Tibial nerve (tissue), 4 donors: ENCODE results near the gene SECTM1. TPM values are rescaled to one million over a fixed set of nuclear protein-coding genes. Genes with fewer than 3 reads are reported as not detected.

Experiments
- DNase-seq, 2 donors: peaks; one replicate each; pipeline ENCODE4 v3.0.0-alpha.2; 2019; ENCODE audit warnings: low spot score in 2 of 2
- H3K27ac ChIP-seq, 4 donors: fragments of 200-600 bp; sonication (generic) in 3 of 4; one replicate each; pipeline ENCODE4 v1.5.1; 2017 to 2019; ENCODE audit warnings: mild to moderate bottlenecking in 1 of 4
- H3K27me3 ChIP-seq, 2 donors: fragments of 200-600 bp; sonication (generic) in 1 of 2; one replicate each; pipeline versions ENCODE4 v1.5.1 to v1.6.0; 2017 to 2019
- H3K36me3 ChIP-seq, 3 donors: fragments of 200-600 bp; sonication (generic); one replicate each; pipeline ENCODE4 v1.5.1; 2018 to 2019
- H3K4me1 ChIP-seq, 4 donors: fragments of 200-600 bp; sonication (generic) in 3 of 4; one replicate each; pipeline ENCODE4 v1.5.1; 2017 to 2019
- H3K4me3 ChIP-seq, 4 donors: fragments of 200-600 bp; sonication (generic) in 3 of 4; one replicate each; pipeline ENCODE4 v1.5.1; 2017 to 2019; ENCODE audit warnings: mild to moderate bottlenecking in 1 of 4, moderate library complexity in 1 of 4
- H3K9me3 ChIP-seq, 4 donors: fragments of 200-600 bp; sonication (generic) in 3 of 4; one replicate each; pipeline ENCODE4 v1.5.1; 2017 to 2019
- CTCF ChIP-seq, 5 experiments: fragments of 200-600 bp in 3 of 5; fragments of 450-650 bp in 2 of 5; sonication (generic) in 3 of 5; IDR thresholded peaks; one replicate each; pipeline ENCODE4 v1.5.1; 2016 to 2019; ENCODE audit warnings: antibody characterized with exemption in 5 of 5, mild to moderate bottlenecking in 3 of 5, moderate library complexity in 2 of 5
- EP300 ChIP-seq, 2 donors: sonication (generic); formaldehyde crosslinking; IDR thresholded peaks; one replicate each; pipeline ENCODE4 v1.6.1; 2017; ENCODE audit warnings: antibody characterized with exemption in 2 of 2, mild to moderate bottlenecking in 1 of 2
- POLR2A ChIP-seq, 2 donors: fragments of 450-650 bp; IDR thresholded peaks; one replicate each; pipeline ENCODE4 v1.6.1; 2017; ENCODE audit warnings: antibody characterized with exemption in 2 of 2, mild to moderate bottlenecking in 2 of 2, moderate library complexity in 2 of 2
- WGBS, 2 donors: methylation state at CpG; one replicate each; pipeline ENCODE4 v1.1.5; 2018; 5-methylcytosine and 5-hydroxymethylcytosine counted together
- total RNA-seq, 4 donors: library from RNA; depleted of rRNA; stranded (reverse); fragments of >200 nt; gene quantifications; one replicate each; pipeline ENCODE4 v1.1.0, GENCODE V29; 2016

SECTM1 gene
- total RNA-seq, 4 donors from 2014 or later = 6.9 to 12.6 (median 11.3) TPM

GRCh38 chr17:82321947-82322466 lies 11.6 kb downstream of the SECTM1 start:
- DNase-seq = no peak
- Histone ChIP-seq H3K4me1 (peaks cover 0 to 12% (median 4%) of the 10 kb centered on the region in 4 donors), H3K27me3 (peaks cover 0 to 24% of the 10 kb centered on the region in 2 donors), H3K4me3 (no peak overlapping the region), H3K36me3 (no peaks in the 10 kb centered on the region), H3K27ac (no peak overlapping the region), H3K9me3 (no peaks in the 10 kb centered on the region)
- WGBS, 2 donors = 68 to 74% methylated on average over 13 to 21 of the region's 21 CpGs
- TF ChIP-seq EP300 (IDR thresholded peaks at IDR 0.05) (no peak), CTCF (IDR thresholded peaks at IDR 0.05) (no peak), POLR2A (IDR thresholded peaks at IDR 0.05) (no peak)

- TF ChIP-seq POLR2A (IDR thresholded peaks at IDR 0.05) = no peak
- peak; percentile 93 to 99 (median 97) for TF ChIP-seq CTCF (IDR thresholded peaks at IDR 0.05)
- WGBS, 2 donors = 42 to 49% methylated on average over 56 to 65 of the region's 65 CpGs
Measured at GRCh38 chr17:82320956-82321927, 12.3 kb downstream of the SECTM1 start.

GRCh38 chr17:82320140-82320840 lies 13.3 kb downstream of the SECTM1 start:
- TF ChIP-seq CTCF (IDR thresholded peaks at IDR 0.05) (no peak), EP300 (IDR thresholded peaks at IDR 0.05) (no peak), POLR2A (IDR thresholded peaks at IDR 0.05) (no peak)
- Histone ChIP-seq H3K9me3 (no peaks in the 10 kb centered on the region), H3K4me1 (peaks cover 0 to 26% (median 11%) of the 10 kb centered on the region in 4 donors), H3K27ac (no peak overlapping the region), H3K27me3 (peaks cover 0 to 33% of the 10 kb centered on the region in 2 donors), H3K36me3 (no peaks in the 10 kb centered on the region), H3K4me3 (no peak overlapping the region)
- no peak for DNase-seq
- WGBS, 2 donors = 70 to 71% methylated on average over 21 to 26 of the region's 26 CpGs

More at GRCh38 chr17:82320956-82321927, 12.3 kb downstream of the SECTM1 start:
- Histone ChIP-seq H3K36me3 (no peaks in the 10 kb centered on the region), H3K9me3 (no peaks in the 10 kb centered on the region), H3K4me1 (peaks cover 0 to 16% (median 5%) of the 10 kb centered on the region in 4 donors), H3K4me3 (peak overlapping the region in 1 of 4 donors; percentile 34), H3K27ac (no peak overlapping the region), H3K27me3 (peaks cover 0 to 23% of the 10 kb centered on the region in 2 donors)
- no peak for DNase-seq

- Histone ChIP-seq H3K9me3 (no peaks in the 10 kb centered on the region), H3K27me3 (peaks cover 0 to 39% of the 10 kb centered on the region in 2 donors), H3K36me3 (no peaks in the 10 kb centered on the region), H3K4me3 (no peak overlapping the region), H3K4me1 (peaks cover 0 to 31% (median 11%) of the 10 kb centered on the region in 4 donors), H3K27ac (no peak overlapping the region)
- TF ChIP-seq POLR2A (IDR thresholded peaks at IDR 0.05) (no peak), CTCF (IDR thresholded peaks at IDR 0.05) (no peak), EP300 (IDR thresholded peaks at IDR 0.05) (no peak)
- no peak for DNase-seq
- 89 to 92% methylated on average over 35 of the region's 35 CpGs for WGBS, 2 donors
Measured at GRCh38 chr17:82319619-82320062, 13.9 kb downstream of the SECTM1 start.
